ENCODE measurements around the gene ECI1. TPM values are rescaled to one million over a fixed set of nuclear protein-coding genes. Genes with fewer than 3 reads are reported as not detected.

ECI1 gene
- total RNA-seq, 1 donor from 2014 or later: 50.9 TPM

DNA sequence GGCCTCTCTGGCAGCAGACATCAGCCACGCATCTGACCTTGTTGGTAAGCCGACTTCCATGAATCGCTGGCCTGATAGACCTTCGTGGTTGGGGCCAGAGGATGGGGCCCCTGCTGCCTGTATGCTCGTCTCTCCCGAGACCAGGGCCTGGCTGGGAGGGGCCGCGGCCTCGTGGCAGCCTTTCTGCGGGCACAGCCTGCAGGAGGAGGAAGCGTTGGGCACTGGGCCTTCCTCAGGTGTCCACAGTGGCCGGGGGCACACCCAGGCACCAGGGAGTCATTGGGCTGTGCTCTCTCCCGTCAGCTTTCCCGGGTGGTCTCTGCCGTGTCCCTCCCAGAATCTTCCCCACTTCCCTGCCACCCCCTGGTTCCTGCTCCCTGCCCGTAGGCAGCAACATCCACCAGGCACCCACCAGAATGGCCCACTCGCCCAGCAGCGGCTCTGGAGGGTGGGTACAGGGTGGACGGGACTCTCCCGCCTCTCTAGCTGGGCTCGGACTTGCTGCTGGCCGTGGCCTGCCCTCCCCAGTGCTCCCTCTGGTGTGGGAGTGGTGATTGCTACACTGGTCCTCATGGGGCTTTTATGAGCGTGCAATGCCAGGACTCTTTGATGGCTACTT is 21.6 kb downstream of the ECI1 start:
- Mint-ChIP-seq H3K4me1 (ENCODE audit: low read depth, unreplicated experiment) (peaks cover 3% of the 10 kb centered on the region), H3K4me3 (ENCODE audit: unreplicated experiment) (no peak overlapping the region), H3K9me3 (ENCODE audit: unreplicated experiment) (peaks cover 6% of the 10 kb centered on the region), H3K27me3 (ENCODE audit: unreplicated experiment) (peaks cover 5% of the 10 kb centered on the region), H3K27ac (ENCODE audit: unreplicated experiment) (peak overlapping the region; percentile 77), H3K36me3 (ENCODE audit: unreplicated experiment) (no peaks in the 10 kb centered on the region)
- TF ChIP-seq, protein P1, sequence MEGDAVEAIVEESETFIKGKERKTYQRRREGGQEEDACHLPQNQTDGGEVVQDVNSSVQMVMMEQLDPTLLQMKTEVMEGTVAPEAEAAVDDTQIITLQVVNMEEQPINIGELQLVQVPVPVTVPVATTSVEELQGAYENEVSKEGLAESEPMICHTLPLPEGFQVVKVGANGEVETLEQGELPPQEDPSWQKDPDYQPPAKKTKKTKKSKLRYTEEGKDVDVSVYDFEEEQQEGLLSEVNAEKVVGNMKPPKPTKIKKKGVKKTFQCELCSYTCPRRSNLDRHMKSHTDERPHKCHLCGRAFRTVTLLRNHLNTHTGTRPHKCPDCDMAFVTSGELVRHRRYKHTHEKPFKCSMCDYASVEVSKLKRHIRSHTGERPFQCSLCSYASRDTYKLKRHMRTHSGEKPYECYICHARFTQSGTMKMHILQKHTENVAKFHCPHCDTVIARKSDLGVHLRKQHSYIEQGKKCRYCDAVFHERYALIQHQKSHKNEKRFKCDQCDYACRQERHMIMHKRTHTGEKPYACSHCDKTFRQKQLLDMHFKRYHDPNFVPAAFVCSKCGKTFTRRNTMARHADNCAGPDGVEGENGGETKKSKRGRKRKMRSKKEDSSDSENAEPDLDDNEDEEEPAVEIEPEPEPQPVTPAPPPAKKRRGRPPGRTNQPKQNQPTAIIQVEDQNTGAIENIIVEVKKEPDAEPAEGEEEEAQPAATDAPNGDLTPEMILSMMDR (IDR thresholded peaks at IDR 0.05; ENCODE audit: partially characterized antibody, unreplicated experiment): no peak
- no peak for DNase-seq

DNA sequence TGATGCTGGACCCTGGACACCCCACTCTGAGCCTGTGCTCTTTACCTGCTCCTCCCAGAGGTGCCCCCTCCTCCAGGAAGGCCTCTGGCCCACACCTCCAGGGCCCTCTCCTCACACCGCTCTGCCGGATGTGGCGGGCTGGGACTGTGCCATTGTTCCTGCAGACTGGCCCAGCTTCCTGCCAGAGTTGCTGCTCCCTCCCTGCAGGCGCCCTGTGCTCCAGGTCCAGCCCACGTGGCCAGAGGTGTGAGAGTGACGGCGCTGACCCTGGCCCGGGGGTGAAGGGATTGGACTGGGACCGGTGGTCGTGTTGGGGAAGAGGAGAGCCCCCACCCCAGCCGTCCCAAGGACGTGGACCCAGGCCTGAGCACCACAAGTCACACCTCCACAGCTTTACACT is 22.3 kb downstream of the ECI1 start:
- peaks cover 9% of the 10 kb centered on the region for H3K9me3 Mint-ChIP-seq (ENCODE audit: unreplicated experiment)
- no peaks in the 10 kb centered on the region for H3K36me3 Mint-ChIP-seq (ENCODE audit: unreplicated experiment)
- TF ChIP-seq, protein P1 (IDR thresholded peaks at IDR 0.05; ENCODE audit: partially characterized antibody, unreplicated experiment): no peak
- H3K27ac Mint-ChIP-seq (ENCODE audit: unreplicated experiment): no peak overlapping the region
- H3K27me3 Mint-ChIP-seq (ENCODE audit: unreplicated experiment): peaks cover 8% of the 10 kb centered on the region
- H3K4me1 Mint-ChIP-seq (ENCODE audit: low read depth, unreplicated experiment): peaks cover 3% of the 10 kb centered on the region
- no peak for DNase-seq
- H3K4me3 Mint-ChIP-seq (ENCODE audit: unreplicated experiment): no peak overlapping the region

DNA sequence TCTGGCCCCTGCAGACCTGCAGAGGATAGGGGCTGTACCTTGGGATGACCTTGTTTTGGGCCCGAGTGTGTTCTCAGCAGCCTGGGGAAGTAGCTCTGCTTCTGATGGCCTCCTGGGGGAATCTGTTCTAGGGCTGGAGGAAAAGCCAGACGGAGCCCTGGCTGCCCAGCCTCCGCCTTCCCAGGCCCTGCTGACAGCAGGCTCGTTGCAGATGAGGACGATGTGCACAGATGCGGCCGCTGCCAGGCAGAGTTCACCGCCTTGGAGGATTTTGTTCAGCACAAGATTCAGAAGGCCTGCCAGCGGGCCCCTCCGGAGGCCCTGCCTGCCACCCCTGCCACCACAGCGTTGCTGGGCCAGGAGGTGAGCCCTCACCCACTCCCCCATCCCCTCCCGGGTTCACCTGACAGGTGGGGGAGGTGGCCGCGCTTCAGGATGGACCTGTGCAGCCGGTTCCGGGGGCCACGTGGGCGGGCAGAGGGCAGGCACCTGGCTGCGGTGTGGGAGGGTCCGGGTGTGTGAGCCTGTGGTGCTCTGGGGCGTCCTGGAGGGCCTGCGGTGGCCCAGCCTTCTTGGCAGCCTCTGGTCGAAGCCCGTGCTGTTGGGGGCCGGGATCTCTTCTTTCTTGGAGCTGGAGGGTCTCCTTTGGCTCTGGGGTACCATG is 23.1 kb downstream of the ECI1 start:
- peak overlapping the region; percentile 81 for H3K27ac Mint-ChIP-seq (ENCODE audit: unreplicated experiment)
- H3K27me3 Mint-ChIP-seq (ENCODE audit: unreplicated experiment): peaks cover 9% of the 10 kb centered on the region
- peaks cover 7% of the 10 kb centered on the region for H3K9me3 Mint-ChIP-seq (ENCODE audit: unreplicated experiment)
- TF ChIP-seq, protein P1 (IDR thresholded peaks at IDR 0.05; ENCODE audit: partially characterized antibody, unreplicated experiment): no peak
- H3K4me1 Mint-ChIP-seq (ENCODE audit: low read depth, unreplicated experiment): peaks cover 3% of the 10 kb centered on the region
- DNase-seq: peak; percentile 72
- no peaks in the 10 kb centered on the region for H3K36me3 Mint-ChIP-seq (ENCODE audit: unreplicated experiment)
- H3K4me3 Mint-ChIP-seq (ENCODE audit: unreplicated experiment): peak overlapping the region; percentile 57

DNA sequence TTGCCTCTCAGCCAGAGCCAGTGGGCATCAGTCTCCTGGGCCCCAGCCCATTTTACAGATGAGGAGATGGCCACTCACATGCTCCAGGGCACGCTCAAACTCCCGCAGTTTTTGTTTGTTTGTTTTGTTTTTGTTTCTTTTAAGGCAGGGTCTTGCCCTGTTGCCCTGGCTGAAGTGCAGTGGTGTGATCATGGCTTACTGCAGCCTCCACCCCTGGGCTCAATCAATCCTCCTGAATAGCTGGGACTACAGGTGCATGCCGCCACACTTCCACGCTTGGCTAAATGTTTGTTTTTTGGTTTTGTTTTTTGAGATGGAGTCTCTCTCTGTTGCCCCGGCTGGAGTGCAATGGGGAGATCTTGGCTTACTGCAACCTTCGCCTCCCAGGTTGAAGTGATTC is 24.5 kb downstream of the ECI1 start:
- no peak overlapping the region for H3K27ac Mint-ChIP-seq (ENCODE audit: unreplicated experiment)
- no peak for DNase-seq
- H3K4me1 Mint-ChIP-seq (ENCODE audit: low read depth, unreplicated experiment): peaks cover 3% of the 10 kb centered on the region
- peaks cover 9% of the 10 kb centered on the region for H3K27me3 Mint-ChIP-seq (ENCODE audit: unreplicated experiment)
- no peaks in the 10 kb centered on the region for H3K36me3 Mint-ChIP-seq (ENCODE audit: unreplicated experiment)
- no peak overlapping the region for H3K4me3 Mint-ChIP-seq (ENCODE audit: unreplicated experiment)
- H3K9me3 Mint-ChIP-seq (ENCODE audit: unreplicated experiment): peaks cover 7% of the 10 kb centered on the region
- TF ChIP-seq, protein P1 (IDR thresholded peaks at IDR 0.05; ENCODE audit: partially characterized antibody, unreplicated experiment): no peak

DNA sequence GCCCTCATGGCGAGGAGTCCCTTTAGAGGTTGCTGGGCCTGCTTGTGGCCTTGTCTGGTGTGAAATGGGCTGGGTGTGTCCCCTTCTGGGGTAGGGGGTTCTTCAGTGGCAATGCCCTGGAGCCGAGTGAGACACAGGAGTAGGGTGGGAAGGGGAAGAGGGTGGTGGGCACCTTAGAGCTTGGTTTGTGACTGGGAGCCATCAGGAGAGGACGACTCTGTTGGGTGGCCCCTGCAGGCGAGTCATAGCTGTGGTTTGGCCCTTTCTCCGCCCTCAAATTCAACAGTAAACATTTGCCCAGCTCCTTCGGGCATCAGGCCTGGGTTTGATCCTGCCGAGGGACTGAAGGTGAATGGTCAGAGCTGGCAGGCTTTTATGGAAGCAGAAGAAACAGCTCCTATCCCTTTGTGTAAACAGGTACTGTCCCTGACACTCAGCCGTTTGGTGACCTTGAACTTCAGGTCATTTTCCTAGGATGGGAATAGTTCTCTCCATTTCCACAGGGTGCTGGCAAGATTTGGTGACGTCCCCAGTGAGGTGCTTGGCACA is 25.1 kb downstream of the ECI1 start:
- H3K36me3 Mint-ChIP-seq (ENCODE audit: unreplicated experiment): no peaks in the 10 kb centered on the region
- H3K27me3 Mint-ChIP-seq (ENCODE audit: unreplicated experiment): peaks cover 9% of the 10 kb centered on the region
- no peak overlapping the region for H3K27ac Mint-ChIP-seq (ENCODE audit: unreplicated experiment)
- DNase-seq: no peak
- TF ChIP-seq, protein P1 (IDR thresholded peaks at IDR 0.05; ENCODE audit: partially characterized antibody, unreplicated experiment): no peak
- H3K4me3 Mint-ChIP-seq (ENCODE audit: unreplicated experiment): peak overlapping the region; percentile 25
- H3K9me3 Mint-ChIP-seq (ENCODE audit: unreplicated experiment): peaks cover 7% of the 10 kb centered on the region
- H3K4me1 Mint-ChIP-seq (ENCODE audit: low read depth, unreplicated experiment): peaks cover 3% of the 10 kb centered on the region
